Activated naive CD4-positive, alpha-beta T cell treated with Interleukin-2 at 50 U/mL for 16 hours (primary cell): ENCODE measurements around the gene GIT2.
"Not testable (repeated sequence)": the region's sequence is repeated elsewhere in the genome, so short reads cannot be mapped to it uniquely, and the experiment has no call there.

ENCODE experiments used
- DNase-seq: peaks from one replicate; pipeline ENCODE4 v3.0.0-alpha.2; 2020

GIT2 gene

DNA sequence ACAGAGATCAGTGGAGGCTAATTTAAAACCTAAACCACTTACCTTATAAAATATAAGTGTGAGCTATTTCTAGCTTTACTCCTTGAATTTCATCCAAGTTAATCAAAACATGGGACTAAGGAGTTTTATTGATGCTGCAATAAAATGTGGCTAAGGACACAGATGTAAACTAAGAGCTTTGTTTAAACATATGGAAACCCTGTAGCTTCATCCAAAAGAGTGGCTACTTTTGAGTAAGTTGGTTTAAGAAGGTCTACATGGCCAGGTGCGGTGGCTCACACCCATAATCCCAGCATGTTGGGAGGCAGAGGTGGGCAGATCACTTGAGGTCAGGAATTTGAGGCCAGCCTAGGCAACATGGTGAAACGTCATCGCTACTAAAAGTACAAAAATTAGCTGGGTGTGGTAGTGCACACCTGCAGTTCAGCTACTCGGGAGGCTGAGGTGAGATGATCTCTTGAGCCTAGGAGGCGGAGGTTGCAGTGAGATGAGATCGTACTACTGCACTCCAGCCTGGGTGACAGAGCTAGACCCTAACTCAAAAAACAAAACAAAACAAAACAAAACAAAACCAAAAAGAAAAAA lies 55.7 kb downstream of the GIT2 start:
- DNase-seq: no peak

GRCh38 chr12:109939504-109939903 lies 56.7 kb downstream of the GIT2 start:
- no peak for DNase-seq

- no peak for DNase-seq
Measured at GRCh38 chr12:109938947-109939346, 57.2 kb downstream of the GIT2 start.

DNA sequence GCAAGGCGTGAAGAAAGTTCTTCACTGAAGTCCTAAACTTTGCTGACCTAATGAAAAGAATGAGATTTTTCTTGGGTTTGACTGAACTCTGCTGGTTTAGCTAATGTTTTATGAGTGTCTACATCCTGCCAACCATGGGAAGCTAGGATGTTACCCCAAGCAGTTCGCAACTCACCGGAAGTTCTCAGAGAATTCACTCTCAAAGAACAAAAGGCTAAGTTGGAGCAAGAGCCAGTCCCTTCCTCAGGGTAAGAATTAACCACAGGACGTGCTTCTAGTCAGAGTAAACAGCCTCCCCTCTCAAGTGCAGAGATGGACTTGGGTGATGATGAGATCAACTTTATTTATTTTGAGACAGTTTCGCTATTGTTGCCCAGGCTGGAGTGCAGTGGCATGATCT lies 58.8 kb downstream of the GIT2 start:
- no peak for DNase-seq

DNA sequence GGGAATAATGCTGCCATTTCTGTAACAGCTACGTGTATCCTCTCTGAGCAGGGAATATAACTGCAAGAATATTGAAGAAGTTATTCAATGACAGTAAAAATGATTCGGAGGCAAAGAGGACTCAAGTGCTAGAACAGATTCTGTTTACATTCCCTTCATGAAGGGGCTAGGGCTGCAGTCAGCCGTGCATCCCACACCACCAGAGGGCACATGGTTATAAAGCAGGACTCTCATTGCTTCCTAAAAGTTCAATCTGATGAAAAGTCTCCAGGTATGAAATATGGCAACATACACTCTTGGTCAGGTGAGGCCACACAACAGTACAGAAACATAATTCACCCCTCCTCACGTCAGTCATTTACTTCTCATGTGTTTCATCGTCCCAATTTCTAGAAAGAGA lies 62.1 kb downstream of the GIT2 start:
- DNase-seq: peak; percentile 19

DNA sequence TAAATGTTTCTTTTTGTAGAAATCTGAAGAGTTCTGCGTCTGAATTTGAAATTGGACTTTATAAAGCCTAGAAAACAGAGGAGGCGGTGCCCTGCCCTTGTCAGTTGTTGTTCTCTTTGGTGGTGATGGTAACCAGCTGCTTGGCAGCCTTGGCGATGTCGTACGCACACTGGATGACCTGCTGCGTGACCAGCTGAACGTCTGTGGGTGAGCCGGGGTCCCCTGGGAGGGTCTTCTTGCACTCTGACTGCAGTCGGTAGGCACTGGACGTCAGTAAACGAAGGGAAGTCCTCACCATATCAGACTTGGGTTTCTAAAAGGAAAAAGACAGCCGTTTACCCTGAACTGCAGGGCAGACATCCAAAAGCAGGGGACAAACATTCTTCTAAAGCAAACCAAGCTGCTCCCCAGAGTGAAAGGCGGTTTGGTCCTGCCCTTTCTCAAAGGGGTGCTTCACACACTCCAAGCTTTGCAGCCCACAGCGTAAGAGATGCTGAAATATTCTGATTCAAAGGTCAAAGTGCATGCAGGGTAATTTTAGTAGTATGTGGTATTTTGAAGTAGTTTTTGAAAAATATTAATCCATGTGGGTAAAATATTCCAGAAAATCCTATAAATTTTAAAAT lies 63.2 kb downstream of the GIT2 start:
- DNase-seq: no peak

DNA sequence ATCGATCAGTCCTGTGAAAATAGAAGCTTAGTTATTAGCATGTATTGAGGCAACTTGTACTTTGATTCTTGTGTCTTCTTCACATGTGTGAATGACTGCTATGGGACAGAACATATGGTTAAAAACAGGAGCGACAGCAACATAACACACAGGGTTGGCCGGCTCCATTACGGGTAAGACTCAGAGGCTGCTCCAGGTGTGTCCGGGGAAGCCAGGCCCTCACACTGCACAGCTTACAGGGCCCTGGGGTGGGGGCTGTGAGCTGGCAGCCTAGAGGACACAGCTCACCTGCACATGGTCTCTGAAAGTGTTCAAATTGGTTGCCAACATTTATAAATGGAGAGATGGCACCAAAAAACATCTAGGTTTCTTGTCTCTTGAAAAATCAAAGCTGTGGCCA lies 65.0 kb downstream of the GIT2 start:
- DNase-seq: no peak

- DNase-seq: no peak
Measured at GRCh38 chr12:109930028-109930800, 66.0 kb downstream of the GIT2 start.

DNA sequence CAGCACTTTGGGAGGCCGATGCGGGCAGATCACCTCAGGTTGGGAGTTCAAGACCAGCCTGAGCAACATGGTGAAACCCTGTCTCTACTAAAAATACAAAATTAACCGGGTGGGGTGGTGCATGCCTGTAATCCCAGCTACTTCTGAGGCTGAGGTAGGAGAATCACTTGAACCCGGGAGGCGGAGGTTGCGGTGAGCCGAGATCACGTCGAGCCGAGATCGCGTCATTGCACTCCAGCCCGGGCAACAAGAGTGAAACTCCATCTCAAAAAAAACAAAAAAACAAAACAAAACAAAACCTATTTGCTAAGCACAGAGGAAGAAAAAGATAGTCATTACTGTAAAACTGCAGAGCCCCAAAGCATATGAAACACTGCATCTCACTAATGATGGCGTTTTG lies 66.8 kb downstream of the GIT2 start:
- DNase-seq: not testable (repeated sequence)

DNA sequence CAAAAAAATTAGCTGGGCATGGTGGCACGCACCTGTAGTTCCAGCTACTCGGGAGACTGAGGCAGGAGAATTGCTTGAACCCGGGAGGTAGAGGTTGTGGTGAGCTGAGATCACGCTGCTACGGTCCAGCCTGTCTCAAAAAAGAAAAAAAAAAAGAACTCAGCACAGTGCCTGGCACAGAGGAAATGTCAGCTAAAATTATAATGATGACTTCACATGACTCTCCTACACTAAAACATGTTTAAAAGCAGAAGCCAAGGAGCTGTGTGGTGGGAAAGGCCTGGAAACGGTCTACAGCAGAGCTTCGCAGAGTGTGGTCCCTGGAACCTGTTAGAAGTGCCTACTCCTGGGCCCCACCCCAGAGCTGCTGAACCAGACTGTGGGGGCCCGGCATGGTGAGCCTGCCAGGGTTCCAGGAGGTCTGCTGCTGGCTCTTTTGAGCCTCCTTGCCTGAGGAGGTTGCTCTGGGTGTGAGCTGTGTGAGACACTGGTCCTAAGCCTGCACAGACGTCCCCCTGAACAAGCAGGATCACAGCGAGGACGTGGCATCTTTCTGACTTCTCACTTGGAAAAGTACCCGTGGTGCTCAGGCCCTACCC lies 68.0 kb downstream of the GIT2 start:
- DNase-seq: no peak

GRCh38 chr12:109927622-109928021 lies 68.5 kb downstream of the GIT2 start:
- peak; percentile 38 for DNase-seq

DNA sequence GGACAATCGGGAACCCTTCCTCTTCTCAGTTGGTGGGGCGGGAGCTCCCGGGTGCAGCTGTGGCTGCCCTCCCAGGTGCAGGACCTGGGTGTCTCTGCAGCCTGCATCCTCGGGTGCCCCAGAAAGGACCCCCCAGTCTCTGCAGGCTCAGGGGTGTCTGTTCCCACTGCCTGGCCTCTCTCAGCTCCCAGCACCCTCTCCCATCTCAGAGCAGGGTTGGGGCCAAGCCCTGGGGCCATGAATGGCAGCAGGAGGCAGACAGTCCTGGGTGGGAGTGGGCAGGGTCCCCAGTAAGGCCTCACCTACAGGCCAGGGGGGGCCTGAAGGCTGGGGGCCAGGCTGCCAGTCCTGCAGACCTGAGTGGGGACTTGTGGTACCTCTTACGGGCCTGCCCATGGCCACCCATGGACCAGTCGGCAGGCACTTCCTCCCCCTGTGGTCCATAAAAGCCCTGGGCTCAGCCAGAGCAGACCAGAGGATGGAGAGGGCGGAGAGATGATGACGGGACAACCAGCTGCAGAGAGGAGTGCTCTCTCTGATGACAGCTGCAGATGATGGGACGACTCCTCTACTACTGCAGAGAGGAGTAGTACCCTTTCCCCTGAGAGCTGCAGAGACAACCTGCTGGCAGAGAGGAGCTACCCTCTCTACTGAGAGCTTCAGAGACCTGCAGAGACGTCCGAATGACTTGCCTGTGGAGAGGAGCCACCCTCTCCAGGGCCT lies 69.5 kb downstream of the GIT2 start:
- no peak for DNase-seq

GRCh38 chr12:109926016-109926415 lies 70.2 kb downstream of the GIT2 start:
- DNase-seq: no peak

DNA sequence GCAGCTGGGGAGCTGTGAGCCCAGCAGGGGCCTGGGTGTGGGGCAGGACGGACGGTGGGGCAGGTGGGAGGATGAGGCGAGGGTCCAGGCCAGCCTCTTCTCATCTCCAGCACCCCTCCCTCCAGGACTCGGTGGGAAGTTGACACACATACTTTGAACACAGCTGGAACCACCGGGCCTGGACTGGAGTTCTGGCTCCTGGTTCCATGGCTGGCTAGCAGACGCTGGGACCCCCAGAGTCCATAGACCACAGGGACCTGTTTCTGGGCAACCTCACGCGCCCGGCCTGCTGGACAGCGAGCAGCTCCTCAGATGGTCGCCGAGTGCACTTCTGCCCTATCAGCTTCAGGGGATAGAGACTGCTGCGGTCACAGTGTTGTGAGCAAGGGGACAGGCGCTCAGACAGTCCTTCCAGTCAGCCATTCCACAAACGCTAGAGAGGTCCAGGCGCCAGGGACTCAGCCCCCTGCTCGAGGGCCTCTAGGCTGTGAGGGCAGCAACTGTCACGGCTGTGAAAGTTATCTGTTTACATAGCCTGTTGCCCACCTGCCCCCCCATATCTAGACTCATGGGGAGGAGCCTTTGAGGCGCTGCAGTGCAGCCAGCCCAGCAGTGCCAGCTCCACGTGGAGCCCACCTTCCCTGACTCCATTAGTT lies 70.9 kb downstream of the GIT2 start:
- no peak for DNase-seq

DNA sequence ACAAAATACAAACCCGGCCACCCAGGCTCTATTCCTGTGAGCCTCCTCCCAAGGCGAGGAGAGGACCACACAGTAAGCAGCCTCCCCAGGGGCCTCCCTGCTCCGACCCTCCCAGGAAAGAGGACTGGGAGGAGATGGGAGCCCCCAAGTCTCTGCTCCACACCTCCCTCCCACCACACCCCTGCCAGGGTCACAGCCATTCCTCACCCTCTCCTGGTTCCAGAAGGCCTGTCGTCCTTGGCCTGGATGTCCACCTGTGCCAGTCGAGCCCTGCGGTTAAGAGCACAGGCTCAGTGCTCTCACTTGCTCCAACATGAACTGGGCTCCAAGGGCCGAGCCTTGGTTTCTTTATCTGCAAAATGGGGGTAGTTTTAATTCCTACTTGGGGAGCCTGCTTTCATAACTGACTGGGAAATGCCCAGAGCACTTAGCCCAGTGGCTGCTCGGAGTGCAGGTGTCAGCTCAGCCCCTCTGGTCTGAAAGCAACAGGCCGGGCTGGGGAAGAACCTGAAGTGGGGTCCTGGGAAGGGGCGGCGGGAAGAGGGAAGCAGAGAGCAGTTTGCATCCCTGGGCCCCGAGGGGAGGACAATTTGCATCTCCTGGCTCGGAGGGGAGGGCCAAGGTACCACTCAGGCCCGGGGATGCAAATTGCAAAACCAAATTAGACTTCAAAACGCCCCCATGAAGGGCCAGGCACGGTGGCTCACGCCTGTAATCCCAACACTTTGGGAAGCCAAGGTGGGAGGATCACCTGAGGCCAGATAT lies 72.5 kb downstream of the GIT2 start:
- no peak for DNase-seq

DNA sequence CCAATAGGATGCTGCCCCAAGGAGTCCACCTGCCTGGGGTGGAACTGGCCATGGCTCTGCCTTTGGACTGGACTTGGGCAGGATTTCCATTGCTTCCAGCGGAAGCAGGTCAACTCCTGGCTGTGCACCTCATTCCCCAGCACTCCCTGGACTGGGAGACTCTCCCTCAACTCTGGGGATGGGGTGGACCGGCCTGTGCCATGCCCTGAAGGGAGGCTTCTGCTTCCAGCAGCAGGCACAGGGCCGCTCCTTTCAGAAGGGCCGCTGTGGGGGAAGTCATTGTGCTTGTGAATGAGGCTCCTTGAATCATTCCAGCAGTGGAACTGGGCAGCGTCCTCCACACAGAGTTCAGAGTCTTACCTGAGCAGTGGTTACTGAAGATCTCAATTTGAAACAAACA lies 73.1 kb downstream of the GIT2 start:
- no peak for DNase-seq

DNA sequence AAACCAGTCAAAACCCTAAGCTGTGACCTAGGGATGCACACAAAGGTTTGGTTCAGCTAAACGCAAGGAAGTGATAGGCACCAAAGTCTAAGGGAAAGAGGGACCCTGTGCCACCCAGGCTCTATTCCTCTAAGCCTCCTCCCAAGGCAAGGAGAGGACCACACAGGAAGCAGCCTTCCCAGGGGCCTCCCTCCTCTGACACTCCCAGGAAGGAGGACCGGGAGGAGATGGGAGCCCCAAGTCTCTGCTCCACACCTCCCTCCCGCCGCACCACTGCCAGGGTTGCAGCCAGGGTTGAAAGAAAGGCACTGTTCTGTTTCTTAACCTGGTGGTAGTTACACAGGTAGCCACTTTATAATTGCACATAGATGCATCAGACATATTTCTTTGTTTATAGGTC lies 74.2 kb downstream of the GIT2 start:
- no peak for DNase-seq

GRCh38 chr12:109920261-109920780 lies 75.8 kb downstream of the GIT2 start:
- no peak for DNase-seq

DNA sequence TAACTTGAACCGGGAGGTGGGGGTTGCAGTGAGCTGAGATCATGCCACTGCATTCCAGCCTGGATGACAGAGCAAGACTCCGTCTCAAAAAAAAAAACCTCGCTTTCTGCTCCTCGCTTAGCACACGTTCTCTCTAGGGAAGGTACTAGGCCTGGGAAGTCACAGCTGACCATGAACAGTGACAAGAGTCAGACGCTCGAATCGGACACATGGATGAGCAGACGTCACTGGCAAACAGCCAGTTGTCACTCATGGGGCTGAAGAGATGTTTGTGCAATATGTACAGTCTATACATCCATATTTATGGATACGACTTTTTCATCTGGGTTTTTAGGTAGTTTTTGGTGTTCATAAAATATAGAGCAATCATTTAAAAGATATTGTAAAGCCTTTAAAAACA lies 76.7 kb downstream of the GIT2 start:
- no peak for DNase-seq

GRCh38 chr12:109916045-109916444 lies 80.1 kb downstream of the GIT2 start:
- DNase-seq: no peak

- DNase-seq: no peak
Measured at GRCh38 chr12:109915171-109916040, 80.8 kb downstream of the GIT2 start.
